WTC11 (cell line): ENCODE results near the gene IMMT.

Source experiments
- CREB1 ChIP-seq: sonication (generic); formaldehyde crosslinking; IDR thresholded peaks from 2 replicates; pipeline ENCODE4 v1.8.0; 2023; ENCODE audit warnings: mild to moderate bottlenecking, missing genetic modification reagents
- CTCF ChIP-seq: fragments of 200-600 bp; IDR thresholded peaks from 2 replicates; pipeline ENCODE4 v1.8.0; 2022; ENCODE audit warnings: antibody characterized with exemption
- NR3C1 ChIP-seq: sonication (generic); formaldehyde crosslinking; conservative IDR thresholded peaks from 2 replicates; pipeline ENCODE4 v1.8.1; 2023; ENCODE audit warnings: low read depth, mild to moderate bottlenecking, missing genetic modification reagents
- PREB ChIP-seq: sonication (generic); formaldehyde crosslinking; IDR thresholded peaks from 2 replicates; pipeline ENCODE4 v1.8.1; 2022; ENCODE audit warnings: mild to moderate bottlenecking, missing genetic modification reagents, moderate library complexity, borderline replicate concordance
- ZNF396 ChIP-seq: fragments of 250-450 bp; sonication (Bioruptor Pico); IDR thresholded peaks from 2 replicates; pipeline ENCODE4 v1.8.0; 2021; ENCODE audit warnings: mild to moderate bottlenecking, moderate library complexity, borderline replicate concordance
- ZNF423 ChIP-seq: fragments of 250-450 bp; sonication (Bioruptor Pico); IDR thresholded peaks from 2 replicates; pipeline ENCODE4 v2.1.2; 2022; ENCODE audit warnings: mild to moderate bottlenecking, moderate library complexity
- ZNF512 ChIP-seq: sonication (generic); formaldehyde crosslinking; IDR thresholded peaks from 2 replicates; pipeline ENCODE4 v1.8.1; 2022; ENCODE audit warnings: missing genetic modification reagents, borderline replicate concordance
- TF ChIP-seq, protein P1 (sequence below): sonication (generic); formaldehyde crosslinking; IDR thresholded peaks from 2 replicates; pipeline ENCODE4 v1.8.0; 2023; ENCODE audit warnings: mild to moderate bottlenecking, missing genetic modification reagents
- TF ChIP-seq, protein P2 (sequence below): sonication (generic); formaldehyde crosslinking; IDR thresholded peaks from 2 replicates; pipeline ENCODE4 v1.8.1; 2023; ENCODE audit warnings: mild to moderate bottlenecking, missing genetic modification reagents, borderline replicate concordance

DNA sequence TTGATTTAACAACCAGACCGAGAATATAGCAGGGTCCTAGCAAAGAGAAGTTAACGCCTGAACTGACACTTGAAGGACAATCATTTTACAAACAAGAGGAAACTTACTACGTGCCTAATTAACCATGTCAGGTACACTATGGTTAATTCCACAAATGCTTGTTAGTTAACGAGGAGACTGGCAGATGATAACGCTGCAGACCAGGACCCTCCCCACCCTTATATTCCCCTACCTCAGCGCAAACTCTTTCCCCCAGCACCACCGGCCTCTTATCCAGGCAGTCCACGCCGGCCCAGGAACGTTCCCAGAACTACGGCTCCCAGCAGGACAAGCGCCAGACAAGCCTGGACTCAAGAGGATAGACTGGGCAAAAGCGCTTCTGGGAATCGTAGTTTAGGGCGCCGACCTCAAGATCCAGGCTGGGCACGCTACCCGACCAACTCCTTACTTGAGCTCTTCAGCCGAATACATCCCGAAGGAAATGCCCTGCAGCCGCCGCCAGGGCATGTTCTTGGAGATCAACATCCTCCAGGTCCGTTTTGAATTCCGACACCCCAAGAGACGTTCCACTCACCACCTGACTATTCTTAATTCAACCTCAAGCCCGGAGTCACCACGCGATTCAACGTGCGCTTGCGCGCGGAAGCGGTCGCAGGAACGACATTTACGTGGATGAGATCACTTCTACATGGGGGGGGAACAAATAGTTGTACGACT is 89.9 kb downstream of the IMMT start, which contains the start of gene POLR1A:
- TF ChIP-seq CTCF = no peak
- TF ChIP-seq, protein P1, sequence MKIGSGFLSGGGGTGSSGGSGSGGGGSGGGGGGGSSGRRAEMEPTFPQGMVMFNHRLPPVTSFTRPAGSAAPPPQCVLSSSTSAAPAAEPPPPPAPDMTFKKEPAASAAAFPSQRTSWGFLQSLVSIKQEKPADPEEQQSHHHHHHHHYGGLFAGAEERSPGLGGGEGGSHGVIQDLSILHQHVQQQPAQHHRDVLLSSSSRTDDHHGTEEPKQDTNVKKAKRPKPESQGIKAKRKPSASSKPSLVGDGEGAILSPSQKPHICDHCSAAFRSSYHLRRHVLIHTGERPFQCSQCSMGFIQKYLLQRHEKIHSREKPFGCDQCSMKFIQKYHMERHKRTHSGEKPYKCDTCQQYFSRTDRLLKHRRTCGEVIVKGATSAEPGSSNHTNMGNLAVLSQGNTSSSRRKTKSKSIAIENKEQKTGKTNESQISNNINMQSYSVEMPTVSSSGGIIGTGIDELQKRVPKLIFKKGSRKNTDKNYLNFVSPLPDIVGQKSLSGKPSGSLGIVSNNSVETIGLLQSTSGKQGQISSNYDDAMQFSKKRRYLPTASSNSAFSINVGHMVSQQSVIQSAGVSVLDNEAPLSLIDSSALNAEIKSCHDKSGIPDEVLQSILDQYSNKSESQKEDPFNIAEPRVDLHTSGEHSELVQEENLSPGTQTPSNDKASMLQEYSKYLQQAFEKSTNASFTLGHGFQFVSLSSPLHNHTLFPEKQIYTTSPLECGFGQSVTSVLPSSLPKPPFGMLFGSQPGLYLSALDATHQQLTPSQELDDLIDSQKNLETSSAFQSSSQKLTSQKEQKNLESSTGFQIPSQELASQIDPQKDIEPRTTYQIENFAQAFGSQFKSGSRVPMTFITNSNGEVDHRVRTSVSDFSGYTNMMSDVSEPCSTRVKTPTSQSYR (CRISPR knock-in tag) = no peak
- no peak for TF ChIP-seq NR3C1
- no peak for TF ChIP-seq CREB1 (CRISPR knock-in tag)
- TF ChIP-seq, protein P2, sequence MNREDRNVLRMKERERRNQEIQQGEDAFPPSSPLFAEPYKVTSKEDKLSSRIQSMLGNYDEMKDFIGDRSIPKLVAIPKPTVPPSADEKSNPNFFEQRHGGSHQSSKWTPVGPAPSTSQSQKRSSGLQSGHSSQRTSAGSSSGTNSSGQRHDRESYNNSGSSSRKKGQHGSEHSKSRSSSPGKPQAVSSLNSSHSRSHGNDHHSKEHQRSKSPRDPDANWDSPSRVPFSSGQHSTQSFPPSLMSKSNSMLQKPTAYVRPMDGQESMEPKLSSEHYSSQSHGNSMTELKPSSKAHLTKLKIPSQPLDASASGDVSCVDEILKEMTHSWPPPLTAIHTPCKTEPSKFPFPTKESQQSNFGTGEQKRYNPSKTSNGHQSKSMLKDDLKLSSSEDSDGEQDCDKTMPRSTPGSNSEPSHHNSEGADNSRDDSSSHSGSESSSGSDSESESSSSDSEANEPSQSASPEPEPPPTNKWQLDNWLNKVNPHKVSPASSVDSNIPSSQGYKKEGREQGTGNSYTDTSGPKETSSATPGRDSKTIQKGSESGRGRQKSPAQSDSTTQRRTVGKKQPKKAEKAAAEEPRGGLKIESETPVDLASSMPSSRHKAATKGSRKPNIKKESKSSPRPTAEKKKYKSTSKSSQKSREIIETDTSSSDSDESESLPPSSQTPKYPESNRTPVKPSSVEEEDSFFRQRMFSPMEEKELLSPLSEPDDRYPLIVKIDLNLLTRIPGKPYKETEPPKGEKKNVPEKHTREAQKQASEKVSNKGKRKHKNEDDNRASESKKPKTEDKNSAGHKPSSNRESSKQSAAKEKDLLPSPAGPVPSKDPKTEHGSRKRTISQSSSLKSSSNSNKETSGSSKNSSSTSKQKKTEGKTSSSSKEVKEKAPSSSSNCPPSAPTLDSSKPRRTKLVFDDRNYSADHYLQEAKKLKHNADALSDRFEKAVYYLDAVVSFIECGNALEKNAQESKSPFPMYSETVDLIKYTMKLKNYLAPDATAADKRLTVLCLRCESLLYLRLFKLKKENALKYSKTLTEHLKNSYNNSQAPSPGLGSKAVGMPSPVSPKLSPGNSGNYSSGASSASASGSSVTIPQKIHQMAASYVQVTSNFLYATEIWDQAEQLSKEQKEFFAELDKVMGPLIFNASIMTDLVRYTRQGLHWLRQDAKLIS (CRISPR knock-in tag) = no peak
- TF ChIP-seq ZNF396 (CRISPR knock-in tag) = no peak
- TF ChIP-seq ZNF512 (CRISPR knock-in tag) = no peak
- no peak for TF ChIP-seq ZNF423 (CRISPR knock-in tag)
- TF ChIP-seq PREB (CRISPR knock-in tag) = no peak
